Stimulated activated memory B cell treated with anti-CD40 and anti-IgM and Interleukin-4, amounts not matched to agents 10 μg/mL and 1 μg/mL and 100 μg/mL, for 72 hours (primary cell): ENCODE data around the gene SMAD9.

Experiments used
- ATAC-seq: fragments of 150-1000 bp; cut with Tn5 transposase; 2 replicates; pipeline ENCODE4 v1.10.0; 2021
- H3K27ac Mint-ChIP-seq: one replicate; pipeline ENCODE4 v1.8.0; 2022; ENCODE audit warnings: mild to moderate bottlenecking, mixed read lengths
- H3K27me3 Mint-ChIP-seq: one replicate; pipeline ENCODE4 v1.8.0; 2022; ENCODE audit warnings: mixed read lengths
- H3K36me3 Mint-ChIP-seq: one replicate; pipeline ENCODE4 v1.8.0; 2022; ENCODE audit warnings: mixed read lengths
- H3K4me1 Mint-ChIP-seq: one replicate; pipeline ENCODE4 v1.8.0; 2022; ENCODE audit warnings: mixed read lengths
- H3K4me3 Mint-ChIP-seq: one replicate; pipeline ENCODE4 v1.8.0; 2022; ENCODE audit warnings: mild to moderate bottlenecking, moderate library complexity, mixed read lengths
- H3K9me3 Mint-ChIP-seq: one replicate; pipeline ENCODE4 v1.8.0; 2022; ENCODE audit warnings: mixed read lengths

The SMAD9 gene

DNA sequence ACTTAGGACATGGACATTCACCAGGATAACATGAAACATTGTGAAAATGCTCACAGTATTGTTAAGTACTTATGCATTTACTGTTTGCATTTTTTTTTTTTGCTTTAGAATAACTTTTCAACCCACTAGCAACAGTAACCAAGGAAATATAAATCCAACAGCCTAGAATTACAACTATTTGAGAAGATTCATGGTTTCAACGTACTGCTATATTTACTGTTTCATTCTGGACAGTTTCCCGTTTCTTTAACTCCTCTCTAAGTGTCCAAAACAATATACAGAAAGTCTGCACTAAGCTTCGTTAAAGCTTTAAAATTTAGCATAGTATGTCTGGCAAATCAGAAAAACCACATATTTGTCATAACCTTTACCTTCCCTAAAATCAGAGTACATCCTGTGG lies 2.7 kb downstream of the SMAD9 start:
- H3K27me3 Mint-ChIP-seq, result peaks cover 65% of the 10 kb centered on the region
- H3K27ac Mint-ChIP-seq, result no peak overlapping the region

DNA sequence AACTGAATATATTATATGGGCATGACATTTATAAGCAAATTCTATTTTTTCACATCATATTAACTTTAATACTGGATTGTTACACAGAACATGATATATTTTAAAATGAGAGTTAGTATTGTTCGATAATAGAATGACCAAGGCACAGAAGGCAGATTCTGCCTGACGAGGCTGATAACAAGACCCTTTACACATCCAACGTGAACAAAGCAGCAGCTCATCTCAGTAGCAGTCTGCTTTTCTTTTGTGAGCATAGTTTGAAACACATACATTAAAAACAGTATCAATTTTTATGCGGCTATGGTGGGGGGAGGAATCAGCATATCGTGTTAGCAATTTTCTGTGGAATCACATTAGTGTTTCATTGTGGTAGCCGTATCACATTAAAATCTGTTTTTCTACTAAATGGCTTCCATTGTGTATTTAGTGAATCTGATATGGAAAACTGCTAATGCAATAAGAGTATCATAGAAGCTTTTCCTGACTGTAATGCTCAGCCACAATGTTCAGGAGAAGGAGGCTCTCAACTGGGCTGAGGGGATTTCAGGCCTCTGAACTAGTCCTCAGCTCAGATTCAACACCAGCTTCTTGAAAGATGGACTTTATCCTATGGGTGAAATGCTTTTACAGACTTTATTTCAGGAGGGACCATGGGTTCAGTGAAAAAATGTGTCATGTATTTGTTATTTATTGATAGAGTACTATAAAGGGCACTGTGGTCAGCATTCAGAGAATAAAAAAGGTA lies 4.0 kb downstream of the SMAD9 start:
- peaks cover 63% of the 10 kb centered on the region for H3K27me3 Mint-ChIP-seq
- no peaks in the 10 kb centered on the region for H3K36me3 Mint-ChIP-seq
- no peak overlapping the region for H3K27ac Mint-ChIP-seq

More for the DNA sequence above, 2.7 kb downstream of the SMAD9 start:
- Mint-ChIP-seq H3K9me3 (no peaks in the 10 kb centered on the region), H3K4me1 (peaks cover 13% of the 10 kb centered on the region), H3K4me3 (no peak overlapping the region), H3K36me3 (no peaks in the 10 kb centered on the region)
- no peak for ATAC-seq

DNA sequence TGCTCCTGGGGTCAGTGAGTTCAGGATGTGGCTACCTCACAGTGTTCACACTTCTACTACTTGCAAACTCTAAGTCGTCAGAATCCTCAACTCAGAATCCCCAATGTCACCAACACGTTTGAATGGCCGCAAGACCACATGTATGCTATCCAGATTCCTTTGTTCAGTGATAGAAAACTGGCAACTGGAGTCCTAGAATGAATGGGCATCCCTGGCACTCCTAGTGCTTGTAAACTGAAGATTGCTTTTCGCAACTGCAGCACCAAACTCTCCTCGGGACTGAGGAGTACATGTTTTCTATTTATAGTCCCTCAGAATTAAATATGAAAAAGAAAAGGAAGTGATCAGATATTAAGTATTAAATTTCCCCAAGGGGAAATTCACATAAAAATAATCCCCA lies 4.9 kb downstream of the SMAD9 start:
- H3K4me1 Mint-ChIP-seq, result peaks cover 13% of the 10 kb centered on the region
- H3K36me3 Mint-ChIP-seq, result no peaks in the 10 kb centered on the region
- ATAC-seq, result no peak
- no peak overlapping the region for H3K27ac Mint-ChIP-seq
- H3K4me3 Mint-ChIP-seq, result no peak overlapping the region
- H3K9me3 Mint-ChIP-seq, result no peaks in the 10 kb centered on the region
- peaks cover 65% of the 10 kb centered on the region for H3K27me3 Mint-ChIP-seq

More for the DNA sequence above, 4.0 kb downstream of the SMAD9 start:
- ATAC-seq, result no peak
- Mint-ChIP-seq H3K4me3 (no peak overlapping the region), H3K4me1 (peaks cover 13% of the 10 kb centered on the region), H3K9me3 (no peaks in the 10 kb centered on the region)

DNA sequence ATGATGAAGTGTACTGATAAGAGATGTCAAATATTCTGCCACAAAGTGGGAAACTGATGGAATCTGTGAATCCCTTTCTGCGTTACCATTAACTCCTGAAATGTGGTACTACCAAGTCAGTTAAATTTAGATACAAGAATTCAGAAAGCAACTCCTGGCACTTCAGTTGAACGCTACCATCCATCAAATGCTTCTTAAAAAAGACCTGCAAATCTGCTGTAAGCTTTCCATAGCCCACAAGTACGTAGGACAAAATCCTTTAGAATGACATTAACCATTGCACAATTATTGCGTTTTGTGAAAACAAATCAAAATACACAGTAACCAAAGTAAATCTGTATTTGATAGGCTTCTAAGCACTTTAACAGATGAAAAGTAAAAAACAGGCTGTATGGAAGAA lies 5.4 kb downstream of the SMAD9 start:
- no peak for ATAC-seq
- H3K4me1 Mint-ChIP-seq, result peaks cover 13% of the 10 kb centered on the region
- no peaks in the 10 kb centered on the region for H3K9me3 Mint-ChIP-seq
- peaks cover 66% of the 10 kb centered on the region for H3K27me3 Mint-ChIP-seq
- no peak overlapping the region for H3K27ac Mint-ChIP-seq
- no peaks in the 10 kb centered on the region for H3K36me3 Mint-ChIP-seq
- H3K4me3 Mint-ChIP-seq, result no peak overlapping the region

DNA sequence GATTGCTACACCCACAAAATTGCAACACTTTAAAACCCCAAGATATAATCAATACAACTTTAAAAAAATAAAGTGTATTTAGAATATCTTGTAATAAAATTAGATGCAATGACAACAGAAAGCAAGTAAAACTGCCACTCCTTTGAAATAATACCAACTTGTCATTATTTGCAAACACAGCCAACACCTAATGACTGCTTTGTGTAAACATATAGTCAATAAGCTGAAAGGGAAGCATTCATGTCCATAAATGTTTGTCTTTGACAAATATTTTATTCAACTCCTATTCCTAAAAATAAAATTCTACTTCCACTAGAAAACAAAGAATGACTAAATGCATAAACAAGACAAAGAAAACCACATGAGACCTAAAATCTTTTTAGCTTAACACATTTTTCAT lies 6.6 kb downstream of the SMAD9 start:
- H3K9me3 Mint-ChIP-seq, result no peaks in the 10 kb centered on the region
- H3K27me3 Mint-ChIP-seq, result peaks cover 56% of the 10 kb centered on the region
- ATAC-seq, result no peak

DNA sequence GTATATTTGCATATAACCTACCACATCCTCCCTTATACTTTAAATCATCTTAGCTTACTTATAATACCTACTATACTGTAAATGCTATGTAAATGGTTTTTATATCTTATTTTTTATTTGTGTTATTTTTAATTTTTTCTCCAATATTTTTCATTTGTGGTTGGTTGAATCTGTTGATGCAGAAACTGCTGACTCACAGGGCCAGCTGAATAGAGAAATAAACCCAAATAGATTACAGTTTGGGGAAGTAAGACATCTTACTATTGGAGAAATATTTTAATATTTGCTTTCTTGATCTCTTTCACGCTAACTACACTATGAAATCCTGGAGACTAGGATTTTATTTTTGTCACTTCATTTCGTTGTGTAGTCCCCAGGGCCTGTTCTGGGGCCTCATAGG lies 7.1 kb downstream of the SMAD9 start:
- H3K27ac Mint-ChIP-seq, result no peak overlapping the region
- H3K4me3 Mint-ChIP-seq, result no peak overlapping the region
- peaks cover 52% of the 10 kb centered on the region for H3K27me3 Mint-ChIP-seq
- no peaks in the 10 kb centered on the region for H3K36me3 Mint-ChIP-seq
- H3K9me3 Mint-ChIP-seq, result no peaks in the 10 kb centered on the region
- no peak for ATAC-seq
- peaks cover 5% of the 10 kb centered on the region for H3K4me1 Mint-ChIP-seq

More for the DNA sequence above, 6.6 kb downstream of the SMAD9 start:
- Mint-ChIP-seq H3K4me1 (peaks cover 5% of the 10 kb centered on the region), H3K4me3 (no peak overlapping the region), H3K27ac (no peak overlapping the region), H3K36me3 (no peaks in the 10 kb centered on the region)

DNA sequence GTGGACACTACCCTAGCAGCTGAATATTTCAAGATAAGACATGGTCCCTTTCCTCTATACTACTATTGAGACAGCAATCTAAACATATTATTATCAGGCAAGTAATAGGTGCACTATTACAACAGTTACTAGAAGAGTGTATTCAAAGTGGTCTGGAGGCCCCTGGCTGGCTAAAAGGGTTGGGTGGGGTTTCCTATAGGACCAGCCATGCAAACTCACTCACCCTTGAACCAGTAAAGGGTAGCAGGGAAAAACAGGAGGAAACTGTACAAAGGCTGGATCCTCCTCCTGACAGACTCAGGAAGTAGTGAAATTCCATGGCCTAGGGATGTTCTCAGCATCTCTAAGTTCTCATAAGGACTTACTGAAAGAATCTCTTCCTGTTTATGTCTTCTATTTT lies 7.7 kb downstream of the SMAD9 start:
- H3K27ac Mint-ChIP-seq, result no peak overlapping the region
- ATAC-seq, result no peak
- H3K36me3 Mint-ChIP-seq, result no peaks in the 10 kb centered on the region
- peaks cover 47% of the 10 kb centered on the region for H3K27me3 Mint-ChIP-seq
- peaks cover 5% of the 10 kb centered on the region for H3K4me1 Mint-ChIP-seq
- no peak overlapping the region for H3K4me3 Mint-ChIP-seq
- H3K9me3 Mint-ChIP-seq, result no peaks in the 10 kb centered on the region

DNA sequence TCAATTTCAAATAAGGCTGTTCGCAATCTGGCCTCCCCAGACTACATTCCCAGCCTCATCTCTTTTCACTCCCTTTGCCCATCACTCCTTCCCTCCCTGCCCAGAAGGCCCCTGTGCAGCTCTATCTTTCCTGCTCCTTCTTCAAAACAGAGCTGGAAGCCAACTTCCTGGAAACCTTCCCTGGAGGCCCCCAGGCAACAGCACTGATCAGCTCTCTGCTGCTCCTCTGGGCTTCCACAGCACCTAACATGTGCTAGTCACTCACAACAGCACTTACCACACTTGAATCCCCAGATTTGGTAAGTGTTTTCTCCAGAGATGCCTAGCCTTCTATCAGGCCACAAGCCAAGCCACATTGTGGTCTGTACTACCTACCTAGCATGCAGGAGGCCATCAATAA lies 9.5 kb downstream of the SMAD9 start:
- ATAC-seq, result no peak
- peaks cover 5% of the 10 kb centered on the region for H3K4me1 Mint-ChIP-seq

DNA sequence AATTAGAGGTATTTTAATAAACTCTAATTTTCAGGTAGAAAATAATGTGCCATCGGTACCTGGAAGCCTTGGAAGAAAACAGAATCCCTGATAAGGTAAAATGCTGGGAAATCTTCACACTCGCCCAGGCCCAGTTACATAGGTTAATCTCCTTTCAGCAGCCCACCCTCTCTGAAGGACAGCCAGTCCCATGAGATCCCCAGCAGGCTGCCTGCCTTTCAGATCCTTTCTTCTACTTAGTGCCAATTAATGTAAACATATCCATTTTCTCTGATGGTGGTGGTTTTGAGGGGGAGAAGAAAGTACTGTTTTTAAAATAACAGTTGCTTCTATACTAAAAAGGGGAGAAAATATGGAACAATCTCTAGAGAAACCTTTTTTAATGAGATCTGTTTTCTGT lies 12.2 kb downstream of the SMAD9 start:
- peaks cover 4% of the 10 kb centered on the region for H3K4me1 Mint-ChIP-seq
- no peak overlapping the region for H3K4me3 Mint-ChIP-seq
- ATAC-seq, result no peak
- no peaks in the 10 kb centered on the region for H3K36me3 Mint-ChIP-seq
- no peak overlapping the region for H3K27ac Mint-ChIP-seq
- H3K27me3 Mint-ChIP-seq, result peaks cover 18% of the 10 kb centered on the region
- H3K9me3 Mint-ChIP-seq, result no peaks in the 10 kb centered on the region

More for the DNA sequence above, 9.5 kb downstream of the SMAD9 start:
- Mint-ChIP-seq H3K36me3 (no peaks in the 10 kb centered on the region), H3K27me3 (peaks cover 30% of the 10 kb centered on the region), H3K9me3 (no peaks in the 10 kb centered on the region), H3K27ac (no peak overlapping the region), H3K4me3 (no peak overlapping the region)

DNA sequence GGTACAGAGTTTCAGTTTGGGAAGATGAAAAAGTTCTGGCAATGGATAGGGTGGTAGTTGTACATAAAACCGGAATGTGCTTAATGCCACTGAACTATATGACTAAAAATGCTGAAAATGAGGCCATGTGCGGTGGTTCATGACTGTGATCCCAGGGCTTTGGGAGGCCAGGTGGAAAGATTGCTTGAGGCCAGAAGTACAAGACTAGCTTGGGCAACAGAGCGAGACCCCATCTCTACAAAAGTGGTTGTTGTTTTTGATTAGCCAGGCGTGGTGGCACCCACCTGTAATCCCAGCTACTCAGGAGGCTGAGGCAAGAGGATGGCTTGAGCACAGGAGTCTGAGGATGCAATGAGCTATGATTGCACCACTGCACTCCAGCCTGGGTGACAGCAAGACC lies 12.8 kb downstream of the SMAD9 start:
- H3K27ac Mint-ChIP-seq, result no peak overlapping the region
- no peaks in the 10 kb centered on the region for H3K9me3 Mint-ChIP-seq
- H3K4me3 Mint-ChIP-seq, result no peak overlapping the region
- no peaks in the 10 kb centered on the region for H3K36me3 Mint-ChIP-seq
- ATAC-seq, result no peak
- peaks cover 18% of the 10 kb centered on the region for H3K27me3 Mint-ChIP-seq
- no peaks in the 10 kb centered on the region for H3K4me1 Mint-ChIP-seq

DNA sequence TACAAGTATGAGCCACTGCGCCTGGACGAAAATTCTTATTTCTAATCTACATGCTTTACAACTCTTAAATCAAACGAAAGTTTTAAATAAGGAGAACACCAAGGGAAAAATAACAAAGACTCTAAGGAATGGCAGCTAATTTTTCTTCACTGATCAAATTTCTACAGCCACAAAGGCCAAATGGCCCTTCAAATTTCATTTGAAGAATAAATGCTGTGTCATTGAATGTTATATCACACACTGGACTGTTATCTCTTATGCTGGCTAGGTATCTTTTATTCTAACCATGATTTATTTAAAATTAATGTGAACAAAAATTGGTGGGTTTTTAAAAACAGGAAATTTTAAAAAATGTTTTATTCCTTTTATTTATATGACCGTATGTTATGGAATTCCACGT lies 14.1 kb downstream of the SMAD9 start:
- Mint-ChIP-seq H3K27me3 (peaks cover 18% of the 10 kb centered on the region), H3K27ac (no peak overlapping the region), H3K4me1 (no peaks in the 10 kb centered on the region), H3K36me3 (no peaks in the 10 kb centered on the region), H3K9me3 (no peaks in the 10 kb centered on the region), H3K4me3 (no peak overlapping the region)
- no peak for ATAC-seq

DNA sequence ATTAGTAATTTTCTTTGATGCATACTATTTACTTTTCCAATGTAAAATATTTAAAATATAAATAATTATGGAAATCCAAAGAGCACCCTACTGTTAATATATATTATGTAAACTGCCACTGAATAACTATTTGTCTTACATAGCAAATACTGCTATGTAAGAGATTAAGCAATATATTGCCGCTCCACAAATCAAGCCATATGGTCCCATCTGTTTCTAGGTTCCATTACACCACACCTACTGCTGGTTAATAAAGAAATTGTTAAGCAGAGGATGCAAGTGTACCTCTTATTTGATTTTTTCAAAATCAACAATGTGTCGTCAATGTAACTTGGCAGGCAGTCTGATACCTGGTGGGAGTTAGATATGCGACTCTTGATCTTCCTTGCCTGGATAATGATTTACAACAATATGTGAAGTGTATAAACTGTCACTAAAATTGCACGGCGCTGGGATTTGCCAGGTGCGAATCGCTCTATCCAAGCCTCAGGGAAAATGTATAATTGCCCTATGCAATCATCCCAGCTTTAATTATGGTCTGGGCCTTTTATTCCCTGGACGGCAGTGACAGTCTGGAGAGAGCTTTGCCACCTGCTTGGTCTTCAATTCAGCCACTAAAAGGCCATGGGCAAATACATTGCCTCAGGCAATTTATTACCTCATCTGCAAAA lies 16.0 kb downstream of the SMAD9 start:
- no peak for ATAC-seq
- H3K36me3 Mint-ChIP-seq, result no peaks in the 10 kb centered on the region
- H3K4me3 Mint-ChIP-seq, result no peak overlapping the region
- H3K27me3 Mint-ChIP-seq, result peaks cover 12% of the 10 kb centered on the region
- H3K4me1 Mint-ChIP-seq, result no peaks in the 10 kb centered on the region
- H3K27ac Mint-ChIP-seq, result no peak overlapping the region
- H3K9me3 Mint-ChIP-seq, result no peaks in the 10 kb centered on the region

DNA sequence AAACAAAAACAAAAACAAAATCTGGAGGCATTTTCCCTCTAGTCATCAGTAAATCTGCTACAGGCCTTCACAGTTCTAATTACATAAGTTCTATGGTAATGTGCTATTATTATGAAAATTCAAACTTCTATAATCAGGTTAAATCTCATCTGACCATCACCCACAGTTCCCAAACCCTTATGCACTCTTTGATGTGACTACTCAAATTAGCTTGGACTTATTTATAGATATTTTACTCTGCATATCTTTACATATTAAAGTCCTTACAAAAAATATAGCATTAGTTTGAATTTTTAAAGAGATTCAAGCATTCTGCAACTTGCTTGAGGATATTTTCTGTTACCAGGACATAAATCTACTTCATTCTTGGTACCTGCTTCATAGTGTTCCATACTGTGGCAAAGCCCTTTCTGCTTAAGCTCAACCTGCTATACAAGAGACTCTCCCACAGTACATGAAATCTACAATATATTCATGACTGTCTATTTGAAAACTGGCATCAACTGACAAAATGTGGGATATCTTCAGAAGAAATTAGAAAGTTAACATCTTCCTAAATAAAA lies 22.9 kb downstream of the SMAD9 start:
- Mint-ChIP-seq H3K9me3 (no peaks in the 10 kb centered on the region), H3K4me3 (no peak overlapping the region), H3K27me3 (peaks cover 17% of the 10 kb centered on the region), H3K4me1 (no peaks in the 10 kb centered on the region), H3K27ac (no peak overlapping the region), H3K36me3 (no peaks in the 10 kb centered on the region)
- no peak for ATAC-seq

DNA sequence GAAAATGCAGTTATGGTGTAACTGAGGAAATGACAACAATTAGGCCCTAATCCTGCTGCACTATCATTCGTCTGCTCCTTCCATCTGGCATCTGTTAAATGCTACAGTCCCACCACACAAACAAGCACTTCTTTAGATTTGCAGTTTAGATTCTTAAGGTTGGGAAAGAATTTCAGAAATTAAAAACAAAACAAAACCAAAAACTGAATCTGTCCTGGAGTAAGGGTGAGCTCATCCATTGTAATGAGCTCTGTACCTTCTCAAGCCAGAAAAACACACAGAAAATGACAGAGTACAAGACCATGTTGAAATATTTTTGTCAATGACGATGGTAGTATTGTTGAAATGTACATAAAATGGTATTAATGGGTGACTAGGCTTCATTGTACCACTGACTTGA lies 28.3 kb downstream of the SMAD9 start:
- H3K27me3 Mint-ChIP-seq, result peaks cover 21% of the 10 kb centered on the region
- H3K4me3 Mint-ChIP-seq, result no peak overlapping the region
- H3K27ac Mint-ChIP-seq, result no peak overlapping the region
- H3K4me1 Mint-ChIP-seq, result no peaks in the 10 kb centered on the region
- H3K9me3 Mint-ChIP-seq, result peaks cover 5% of the 10 kb centered on the region
- no peak for ATAC-seq
- no peaks in the 10 kb centered on the region for H3K36me3 Mint-ChIP-seq

DNA sequence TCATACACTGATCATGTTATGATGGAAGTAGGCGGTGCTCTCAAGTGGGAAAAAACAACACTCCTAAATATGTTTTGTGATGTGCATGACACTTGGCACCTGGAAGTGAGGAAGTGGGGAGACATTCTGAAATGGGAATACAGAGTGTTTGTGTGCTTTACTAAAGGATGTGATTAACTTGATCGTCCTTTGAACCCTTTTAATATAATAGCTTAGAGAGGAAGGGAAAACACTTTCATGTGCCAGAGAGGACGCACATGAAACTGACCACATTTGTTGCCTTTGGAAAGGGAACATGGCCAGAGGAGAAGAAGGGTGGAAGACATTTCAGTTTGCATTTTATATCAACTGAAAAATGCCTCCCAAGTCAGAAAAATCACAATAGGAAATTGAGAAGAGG lies 31.4 kb downstream of the SMAD9 start:
- Mint-ChIP-seq H3K9me3 (peaks cover 5% of the 10 kb centered on the region), H3K27me3 (peaks cover 19% of the 10 kb centered on the region), H3K4me3 (no peak overlapping the region), H3K4me1 (no peaks in the 10 kb centered on the region), H3K27ac (no peak overlapping the region), H3K36me3 (no peaks in the 10 kb centered on the region)
- no peak for ATAC-seq
